Measurements from ENCODE around the gene TPM2.

DNA sequence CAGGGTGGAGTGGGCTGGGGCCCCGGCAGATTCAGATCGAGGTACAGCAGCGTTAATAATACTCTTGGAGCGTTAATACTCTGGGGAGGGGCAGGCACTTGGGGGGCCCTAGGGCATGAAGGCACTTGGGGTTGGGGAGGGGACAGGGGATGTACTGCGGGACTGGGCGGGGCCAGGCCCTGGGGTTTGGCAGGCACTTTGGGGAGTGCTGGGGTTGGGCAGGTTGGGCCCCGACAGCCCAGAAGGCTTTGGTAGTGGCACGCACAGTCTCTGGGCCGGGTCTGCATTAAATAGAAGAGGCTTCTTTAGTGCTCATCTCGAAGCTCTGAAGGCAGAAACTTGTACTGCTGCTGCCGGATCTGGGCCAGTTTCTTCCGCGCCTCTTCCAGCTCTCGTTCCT lies 7.8 kb upstream of the TPM2 start:
- TF ChIP-seq, protein P1, sequence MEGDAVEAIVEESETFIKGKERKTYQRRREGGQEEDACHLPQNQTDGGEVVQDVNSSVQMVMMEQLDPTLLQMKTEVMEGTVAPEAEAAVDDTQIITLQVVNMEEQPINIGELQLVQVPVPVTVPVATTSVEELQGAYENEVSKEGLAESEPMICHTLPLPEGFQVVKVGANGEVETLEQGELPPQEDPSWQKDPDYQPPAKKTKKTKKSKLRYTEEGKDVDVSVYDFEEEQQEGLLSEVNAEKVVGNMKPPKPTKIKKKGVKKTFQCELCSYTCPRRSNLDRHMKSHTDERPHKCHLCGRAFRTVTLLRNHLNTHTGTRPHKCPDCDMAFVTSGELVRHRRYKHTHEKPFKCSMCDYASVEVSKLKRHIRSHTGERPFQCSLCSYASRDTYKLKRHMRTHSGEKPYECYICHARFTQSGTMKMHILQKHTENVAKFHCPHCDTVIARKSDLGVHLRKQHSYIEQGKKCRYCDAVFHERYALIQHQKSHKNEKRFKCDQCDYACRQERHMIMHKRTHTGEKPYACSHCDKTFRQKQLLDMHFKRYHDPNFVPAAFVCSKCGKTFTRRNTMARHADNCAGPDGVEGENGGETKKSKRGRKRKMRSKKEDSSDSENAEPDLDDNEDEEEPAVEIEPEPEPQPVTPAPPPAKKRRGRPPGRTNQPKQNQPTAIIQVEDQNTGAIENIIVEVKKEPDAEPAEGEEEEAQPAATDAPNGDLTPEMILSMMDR (IDR thresholded peaks at IDR 0.05) = no peak
- no peak for TF ChIP-seq EZH2 (IDR thresholded peaks at IDR 0.05; ENCODE audit: borderline replicate concordance, insufficient read depth, low read depth, low read length, poor library complexity, severe bottlenecking)
